ENCODE results near the gene ZNF274.
A peak's percentile ranks its signal among the peaks of the same experiment; 100 is the strongest.
"Not testable (repeated sequence)": the region's sequence is repeated elsewhere in the genome, so short reads cannot be mapped to it uniquely, and the experiment has no call there.

ZNF274 gene

GRCh38 chr19:58182989-58183816 lies at the start of gene ZNF274:
ZNF274 (plus strand) TSS chr19:58183061; CDS start chr19:58183966, 905 bp downstream.
- peak; percentile 95 for DNase-seq

GRCh38 chr19:58134244-58134643 lies 48.6 kb upstream of the ZNF274 start:
- DNase-seq = no peak

GRCh38 chr19:58145849-58146248 lies 37.0 kb upstream of the ZNF274 start:
- no peak for DNase-seq

GRCh38 chr19:58147475-58147874 lies 35.4 kb upstream of the ZNF274 start:
- not testable (repeated sequence) for DNase-seq

GRCh38 chr19:58150328-58150921 lies 32.4 kb upstream of the ZNF274 start, which contains the start of gene ZNF329:
ZNF329 (minus strand) TSS chr19:58150789; CDS start chr19:58129503, 21,286 bp downstream.
- DNase-seq = peak; percentile 93

GRCh38 chr19:58153386-58153785 lies 29.5 kb upstream of the ZNF274 start:
- DNase-seq = no peak

GRCh38 chr19:58154287-58154678 lies 28.6 kb upstream of the ZNF274 start:
- DNase-seq = no peak

GRCh38 chr19:58154679-58155648 lies 27.9 kb upstream of the ZNF274 start:
- peak; percentile 97 for DNase-seq

GRCh38 chr19:58157045-58157728 lies 25.7 kb upstream of the ZNF274 start:
- DNase-seq = no peak

- DNase-seq = no peak
These were observed 16.6 kb upstream of the ZNF274 start for GRCh38 chr19:58166268-58166667.

GRCh38 chr19:58166708-58167280 lies 16.1 kb upstream of the ZNF274 start:
- DNase-seq = no peak

- no peak for DNase-seq
These were observed 12.0 kb upstream of the ZNF274 start for GRCh38 chr19:58170860-58171259.

GRCh38 chr19:58181902-58182576 lies 822 bp upstream of the ZNF274 start:
- peak; percentile 69 for DNase-seq

- DNase-seq = peak; percentile 92
These were observed 278 bp upstream of the ZNF274 start for GRCh38 chr19:58182577-58182988.

- DNase-seq = no peak
These were observed 955 bp downstream of the ZNF274 start for GRCh38 chr19:58183817-58184215.

GRCh38 chr19:58196901-58197616 lies 14.2 kb downstream of the ZNF274 start:
- peak; percentile 15 for DNase-seq

GRCh38 chr19:58203814-58204475 lies 21.1 kb downstream of the ZNF274 start:
- no peak for DNase-seq

GRCh38 chr19:58204566-58204965 lies 21.7 kb downstream of the ZNF274 start:
- no peak for DNase-seq

- DNase-seq = no peak
These were observed 26.7 kb downstream of the ZNF274 start for GRCh38 chr19:58209577-58209976.
